B cell (primary cell): ENCODE data around the gene POP4. TPM values are rescaled to one million over a fixed set of nuclear protein-coding genes. Genes with fewer than 3 reads are reported as not detected.

ENCODE experiments used
- ATAC-seq: fragments of 200-7000 bp; cut with Tn5 transposase; one replicate; pipeline ENCODE4 v1.10.0; 2021; ENCODE audit warnings: low read depth, mild to moderate bottlenecking, moderate number of reproducible peaks, moderate library complexity
- CTCF ChIA-PET: fragments of 350-600 bp; sonication (Branson Sonifier 250); formaldehyde crosslinking; loops from one replicate; lab custom pipeline; 2021; ENCODE audit warnings: antibody characterized with exemption, inconsistent platforms; lab: Charles Lee
- POLR2A ChIA-PET: fragments of 350-600 bp; sonication (Branson Sonifier 250); formaldehyde crosslinking; loops from one replicate; lab custom pipeline; 2021; ENCODE audit warnings: antibody characterized with exemption; lab: Charles Lee
- DNase-seq: peaks from one replicate; pipeline ENCODE4 v3.0.0; 2013
- H2AFZ ChIP-seq: 2 replicates; pipeline ENCODE4 v1.6.1; 2012; ENCODE audit warnings: mild to moderate bottlenecking, low read depth, low read length; ENCODE audit not compliant: insufficient read depth, poor library complexity, severe bottlenecking
- H3K27ac ChIP-seq, 2 donors: 1 replicate in 1 of 2; 2 replicates in 1 of 2; pipeline ENCODE4 v1.5.1; 2012 to 2013; ENCODE audit warnings: low read length in 2 of 2, mild to moderate bottlenecking in 2 of 2, moderate library complexity in 1 of 2
- H3K27me3 ChIP-seq, 4 experiments: fragments of 200-600 bp in 1 of 4; sonication (generic) in 1 of 4; replicated peaks in 1 of 4; 1 replicate in 2 of 4; 2 replicates in 2 of 4; pipeline versions ENCODE4 v1.6.1 to v1.7.0; 2013 to 2016; ENCODE audit warnings: low read length in 3 of 4, mild to moderate bottlenecking in 2 of 4, mixed read lengths in 1 of 4, moderate library complexity in 1 of 4; ENCODE audit not compliant: insufficient read depth in 4 of 4, control insufficient read depth in 3 of 4; ENCODE audit errors: control extremely low read depth in 1 of 4
- H3K36me3 ChIP-seq, 2 experiments: replicated peaks in 1 of 2; 1 replicate in 1 of 2; 2 replicates in 1 of 2; pipeline versions ENCODE4 v1.6.1 to v1.7.1; 2013; ENCODE audit warnings: low read length in 1 of 2; ENCODE audit not compliant: insufficient read depth in 2 of 2, control insufficient read depth in 1 of 2; ENCODE audit errors: control extremely low read depth in 1 of 2, extremely low read depth in 1 of 2
- H3K4me1 ChIP-seq, 2 donors: fragments of 200-600 bp in 1 of 2; sonication (generic) in 1 of 2; 1 replicate in 1 of 2; 2 replicates in 1 of 2; pipeline versions ENCODE4 v1.5.1 to v1.6.1; 2013 to 2017; ENCODE audit warnings: low read length in 2 of 2; ENCODE audit not compliant: control insufficient read depth in 2 of 2, insufficient read depth in 2 of 2
- H3K4me2 ChIP-seq: replicated peaks from 2 replicates; pipeline ENCODE3; 2012; ENCODE audit warnings: mild to moderate bottlenecking, low read depth, low read length; ENCODE audit not compliant: poor library complexity, severe bottlenecking
- H3K4me3 ChIP-seq, 5 experiments: fragments of 200-600 bp in 1 of 5; sonication (generic) in 1 of 5; 1 replicate in 3 of 5; 2 replicates in 2 of 5; pipeline versions ENCODE4 v1.5.1 to v1.7.0; 2011 to 2016; ENCODE audit warnings: low read length in 4 of 5, mild to moderate bottlenecking in 4 of 5, low read depth in 2 of 5, control low read depth in 1 of 5, moderate library complexity in 1 of 5; ENCODE audit not compliant: insufficient read depth in 1 of 5; ENCODE audit errors: control extremely low read depth in 1 of 5, extremely low read depth in 1 of 5
- H3K79me2 ChIP-seq: fragments of 200-600 bp; sonication (generic); one replicate; pipeline ENCODE4 v1.6.0; 2016; ENCODE audit warnings: low read length; ENCODE audit not compliant: control insufficient read depth, insufficient read depth
- H3K9ac ChIP-seq: fragments of 200-600 bp; sonication (generic); 2 replicates; pipeline ENCODE4 v1.6.1; 2017; ENCODE audit warnings: mild to moderate bottlenecking, low read length, moderate library complexity
- H3K9me3 ChIP-seq, 3 donors: one replicate each; pipeline versions ENCODE4 v1.6.1 to v1.7.1; 2013; ENCODE audit warnings: low read length in 2 of 3; ENCODE audit not compliant: control insufficient read depth in 2 of 3, insufficient read depth in 1 of 3; ENCODE audit errors: control extremely low read depth in 1 of 3
- H4K20me1 ChIP-seq: 2 replicates; pipeline ENCODE4 v1.6.0; 2012; ENCODE audit warnings: mild to moderate bottlenecking, low read length; ENCODE audit not compliant: insufficient read depth, control insufficient read depth, poor library complexity, severe bottlenecking
- H3K27ac Mint-ChIP-seq: one replicate; pipeline ENCODE4 v1.8.0; 2021; ENCODE audit warnings: mixed read lengths
- H3K27me3 Mint-ChIP-seq: one replicate; pipeline ENCODE4 v1.8.0; 2021; ENCODE audit warnings: mixed read lengths
- H3K4me1 Mint-ChIP-seq: one replicate; pipeline ENCODE4 v1.8.0; 2021; ENCODE audit warnings: mixed read lengths
- H3K4me3 Mint-ChIP-seq: one replicate; pipeline ENCODE4 v1.8.0; 2021; ENCODE audit warnings: mixed read lengths
- H3K9me3 Mint-ChIP-seq: one replicate; pipeline ENCODE4 v1.8.0; 2022; ENCODE audit warnings: mixed read lengths; ENCODE audit not compliant: insufficient read depth
- EZH2 ChIP-seq: IDR thresholded peaks from 2 replicates; pipeline ENCODE4 v1.6.1; 2012; ENCODE audit warnings: borderline replicate concordance, low read depth, mild to moderate bottlenecking, moderate library complexity, low read length; ENCODE audit not compliant: insufficient read depth, poor library complexity, severe bottlenecking
- WGBS: methylation state at CpG from one replicate; pipeline ENCODE4 v1.1.5; 2013; ENCODE audit warnings: missing lambda C conversion rate; ENCODE audit not compliant: insufficient coverage; 5-methylcytosine and 5-hydroxymethylcytosine counted together
- intact Hi-C: fragments of 100-400 bp; cut with micrococcal nuclease; formaldehyde crosslinking; loops from one replicate; pipeline ENCODE4 v1.10.0; 2022
- polyA plus RNA-seq: library from polyadenylated mRNA; depleted of rRNA; stranded (reverse); fragments of >200 nt; gene quantifications from 2 replicates; pipeline ENCODE4 v1.2.3, GENCODE V29; 2012
- total RNA-seq, 2 donors: library from RNA; stranded (reverse); fragments of 120-200 nt in 1 of 2; gene quantifications; 1 replicate in 1 of 2; 2 replicates in 1 of 2; pipeline versions ENCODE4 v1.2.3 to v1.2.4, GENCODE V29; 2013 to 2022
- TF ChIP-seq, protein P1 (sequence below): fragments of 200-600 bp; IDR thresholded peaks from one replicate; pipeline ENCODE4 v1.8.0; 2022; ENCODE audit warnings: antibody characterized with exemption, mild to moderate bottlenecking

The POP4 gene
- total and polyA plus RNA-seq, 2 donors (not counting 1 experiment from before 2014, with no cell fraction given), result 58.9 to 61.2 TPM

DNA sequence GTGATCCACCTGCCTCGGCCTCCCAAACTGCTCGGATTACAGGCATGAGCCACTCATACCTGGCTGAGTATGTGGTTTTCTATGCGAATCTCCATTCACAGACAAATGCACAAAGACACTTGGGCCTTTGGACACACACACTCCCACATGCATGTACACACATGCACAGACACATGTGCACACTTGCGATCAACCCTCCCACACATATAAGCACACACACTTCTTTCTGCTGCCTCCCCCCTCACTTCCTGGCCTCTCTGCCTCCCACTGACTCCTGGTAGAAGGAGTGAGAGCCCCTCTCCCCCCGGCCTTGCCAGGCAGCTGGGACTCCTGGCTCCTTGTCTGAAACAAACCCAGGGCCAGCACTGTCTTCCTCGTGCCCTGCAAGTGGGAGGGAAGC lies 29.9 kb downstream of the POP4 start:
- H3K4me3 ChIP-seq, result no peak overlapping the region
- DNase-seq (no peak), ATAC-seq (no peak)
- H3K27me3 ChIP-seq, result peaks cover 0 to 2% (median 0%) of the 10 kb centered on the region in 4 experiments
- no peak for TF ChIP-seq EZH2
- TF ChIP-seq, protein P1, sequence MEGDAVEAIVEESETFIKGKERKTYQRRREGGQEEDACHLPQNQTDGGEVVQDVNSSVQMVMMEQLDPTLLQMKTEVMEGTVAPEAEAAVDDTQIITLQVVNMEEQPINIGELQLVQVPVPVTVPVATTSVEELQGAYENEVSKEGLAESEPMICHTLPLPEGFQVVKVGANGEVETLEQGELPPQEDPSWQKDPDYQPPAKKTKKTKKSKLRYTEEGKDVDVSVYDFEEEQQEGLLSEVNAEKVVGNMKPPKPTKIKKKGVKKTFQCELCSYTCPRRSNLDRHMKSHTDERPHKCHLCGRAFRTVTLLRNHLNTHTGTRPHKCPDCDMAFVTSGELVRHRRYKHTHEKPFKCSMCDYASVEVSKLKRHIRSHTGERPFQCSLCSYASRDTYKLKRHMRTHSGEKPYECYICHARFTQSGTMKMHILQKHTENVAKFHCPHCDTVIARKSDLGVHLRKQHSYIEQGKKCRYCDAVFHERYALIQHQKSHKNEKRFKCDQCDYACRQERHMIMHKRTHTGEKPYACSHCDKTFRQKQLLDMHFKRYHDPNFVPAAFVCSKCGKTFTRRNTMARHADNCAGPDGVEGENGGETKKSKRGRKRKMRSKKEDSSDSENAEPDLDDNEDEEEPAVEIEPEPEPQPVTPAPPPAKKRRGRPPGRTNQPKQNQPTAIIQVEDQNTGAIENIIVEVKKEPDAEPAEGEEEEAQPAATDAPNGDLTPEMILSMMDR, result no peak
- no peaks in the 10 kb centered on the region for H3K36me3 ChIP-seq
- H3K4me1 Mint-ChIP-seq, result no peaks in the 10 kb centered on the region
- H3K27ac Mint-ChIP-seq, result no peak overlapping the region
- no peaks in the 10 kb centered on the region for H3K27me3 Mint-ChIP-seq
- peaks cover 4% of the 10 kb centered on the region for H3K9me3 Mint-ChIP-seq
- H3K9ac ChIP-seq, result no peak overlapping the region
- H4K20me1 ChIP-seq, result no peaks in the 10 kb centered on the region
- no peaks in the 10 kb centered on the region for H3K79me2 ChIP-seq
- H2AFZ ChIP-seq, result no peak overlapping the region
- ChIA-PET POLR2A (no interaction called here), CTCF (interaction anchor here (1.7 kb wide), 1 partner anchor 81 kb away, joined by 4 read pairs; no protein-coding TSS in a partner anchor)
- no peaks in the 10 kb centered on the region for H3K4me1 ChIP-seq
- no peaks in the 10 kb centered on the region for H3K9me3 ChIP-seq
- 86% methylated on average over 5 of the region's 6 CpGs for WGBS
- no peak overlapping the region for H3K4me3 Mint-ChIP-seq
- H3K4me2 ChIP-seq, result no peak overlapping the region
- intact Hi-C loops, result no loop called here
- no peak overlapping the region for H3K27ac ChIP-seq

DNA sequence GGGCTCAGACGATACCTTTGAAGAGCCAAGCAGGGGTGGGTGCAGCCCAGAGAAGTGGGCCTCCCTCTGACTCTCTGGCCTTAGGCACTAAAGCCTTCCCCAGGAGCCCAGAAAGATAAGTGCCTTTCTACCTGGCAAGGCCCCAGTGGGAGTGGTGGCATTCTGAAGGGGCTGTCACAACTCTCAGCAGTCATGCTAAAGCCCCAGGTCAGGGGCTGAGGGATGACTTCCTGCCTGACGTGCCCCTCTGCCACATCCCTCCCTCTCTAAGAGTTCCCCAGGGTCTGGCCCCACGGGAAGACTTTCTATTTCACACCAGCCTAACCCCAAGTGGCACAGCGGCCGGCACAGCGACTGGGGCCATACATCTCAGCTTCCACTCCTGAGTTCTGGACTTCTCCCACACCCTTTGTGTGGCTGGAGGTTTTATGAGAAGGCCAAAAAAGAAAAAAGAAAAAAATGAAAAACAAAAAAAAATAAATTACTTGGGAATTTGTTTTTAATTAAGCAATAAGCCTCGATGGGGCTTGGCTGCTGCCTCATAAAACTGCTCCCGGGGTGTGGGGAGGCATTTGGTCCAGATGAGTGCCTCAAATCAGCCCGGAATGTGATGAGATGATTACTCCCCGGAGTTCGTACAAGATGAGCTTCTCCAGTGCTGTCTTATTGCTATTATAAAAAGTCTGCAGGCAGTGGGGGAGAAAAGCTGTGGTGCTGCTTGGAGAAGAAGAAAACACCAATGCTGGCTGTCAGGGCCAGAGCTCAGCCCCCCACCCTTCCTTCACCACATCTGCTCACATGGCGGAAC lies 30.7 kb downstream of the POP4 start:
- no peaks in the 10 kb centered on the region for H3K4me1 ChIP-seq
- WGBS, result 92% methylated on average over 5 of the region's 12 CpGs
- DNase-seq (no peak), ATAC-seq (no peak)
- TF ChIP-seq EZH2, result no peak
- TF ChIP-seq, protein P1, result no peak
- H3K27ac ChIP-seq, result no peak overlapping the region
- POLR2A ChIA-PET, result no interaction called here
- H3K27me3 Mint-ChIP-seq, result peaks cover 3% of the 10 kb centered on the region
- no peak overlapping the region for H3K4me3 Mint-ChIP-seq
- H3K4me2 ChIP-seq, result no peak overlapping the region
- no peaks in the 10 kb centered on the region for H3K79me2 ChIP-seq
- no peaks in the 10 kb centered on the region for H4K20me1 ChIP-seq
- H2AFZ ChIP-seq, result no peak overlapping the region
- no peak overlapping the region for H3K27ac Mint-ChIP-seq
- peaks cover 4% of the 10 kb centered on the region for H3K9me3 Mint-ChIP-seq
- H3K27me3 ChIP-seq, result peaks cover 0 to 2% (median 0%) of the 10 kb centered on the region in 4 experiments
- no peaks in the 10 kb centered on the region for H3K9me3 ChIP-seq
- H3K4me3 ChIP-seq, result no peak overlapping the region
- no peaks in the 10 kb centered on the region for H3K36me3 ChIP-seq
- H3K9ac ChIP-seq, result no peak overlapping the region
- intact Hi-C loops, result no loop called here
- no peaks in the 10 kb centered on the region for H3K4me1 Mint-ChIP-seq
- CTCF ChIA-PET, result interaction anchor here (1.7 kb wide), 1 partner anchor 80 kb away, joined by 4 read pairs; no protein-coding TSS in a partner anchor
